Measurements from ENCODE around the gene NDOR1. TPM values are rescaled to one million over a fixed set of nuclear protein-coding genes. Genes with fewer than 3 reads are reported as not detected.

Gene NDOR1
- total and polyA plus RNA-seq, 2 of the 8 experiments (the other 6 are each of a cell fraction or from before 2014, with no cell fraction given) = 25.7 to 32.3 TPM

DNA sequence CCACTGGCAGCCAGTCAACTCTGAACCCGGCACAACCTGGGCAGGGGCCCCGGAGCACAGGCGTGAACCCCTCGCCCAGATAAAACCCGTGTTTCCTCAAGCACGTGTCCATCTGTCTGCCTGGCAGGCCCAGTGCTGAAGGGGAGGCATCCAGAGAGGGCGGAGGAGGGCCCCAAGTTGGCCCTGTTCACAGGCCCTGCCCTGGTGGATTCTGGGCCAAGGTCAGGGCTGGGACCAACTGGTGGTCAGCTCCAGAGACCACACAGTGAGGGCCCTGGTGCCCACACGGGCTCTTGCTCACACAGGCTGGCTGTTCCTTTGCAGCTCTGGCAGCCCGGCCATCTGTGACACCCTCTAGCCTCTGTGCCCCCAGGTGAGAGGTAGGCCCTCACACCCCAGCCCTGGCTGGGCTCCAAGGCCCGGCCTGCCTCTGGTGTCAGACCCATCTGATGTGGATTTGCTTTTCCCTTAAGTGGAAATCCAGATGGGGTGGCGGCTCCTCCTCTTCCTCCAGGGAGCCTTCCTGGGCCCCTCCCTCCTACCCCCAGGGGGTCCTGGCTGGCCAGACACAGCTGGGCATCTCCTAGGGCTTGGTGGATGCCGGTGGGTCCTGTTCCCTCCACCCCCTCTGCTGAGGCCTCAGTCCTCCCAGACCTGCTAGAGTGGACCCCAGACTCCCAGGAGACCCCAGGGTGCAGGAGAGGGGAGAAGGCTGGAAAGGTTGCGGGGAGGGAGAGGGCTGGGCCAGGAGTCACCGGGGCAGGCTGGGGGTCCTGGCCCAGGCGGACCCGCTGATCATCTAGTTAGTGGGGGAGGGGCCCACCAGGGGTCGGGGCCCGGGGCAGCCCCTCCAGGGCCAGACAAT is 45.1 kb downstream of the NDOR1 start:
- CTCF ChIA-PET (ENCODE audit: partially characterized antibody) = interaction anchor here (0.7 to 1.4 kb wide), 4 partner anchors 10 to 58 kb away, joined by 3 to 4 read pairs (median 3); partner anchors contain the start of gene TOR4A
- H2BK12ac ChIP-seq (ENCODE audit: low read depth, low read length) = no peak overlapping the region
- no peak overlapping the region for H3K27ac ChIP-seq (ENCODE audit: low read depth, low read length)
- peaks cover 0 to under 1% of the 10 kb centered on the region in 2 experiments; a peak in 1 of 4 replicates for H3K79me2 ChIP-seq (ENCODE audit: control insufficient read depth in 1 of 2, insufficient read depth in 2 of 2, low read length in 2 of 2)
- H3K9me3 ChIP-seq (ENCODE audit: insufficient read depth in 2 of 2, low read depth in 1 of 2, low read length in 1 of 2) = no peaks in the 10 kb centered on the region
- H3K56ac ChIP-seq (replicated peaks; ENCODE audit: insufficient read length, low read depth, low read length) = no peak overlapping the region
- H2BK120ac ChIP-seq (replicated peaks; ENCODE audit: low read depth, low read length) = no peak overlapping the region
- peaks cover 0 to 1% of the 10 kb centered on the region in 2 experiments for H4K20me1 ChIP-seq (replicated peaks in 1 of 2; ENCODE audit: control insufficient read depth in 1 of 2, insufficient read depth in 2 of 2, low read length in 2 of 2)
- DNase-seq (ENCODE audit: low read depth in 1 of 2, low spot score in 2 of 2) (no peak), FAIRE-seq (no peak)
- POLR2A ChIA-PET (ENCODE audit: partially characterized antibody) = interaction anchor here (47.8 to 69.9 kb wide), 2 partner anchors 6 to 16 kb away, joined by 1462 read pairs; partner anchors contain the start of genes CYSRT1, NDOR1, NELFB and RNF208
- H3K23ac ChIP-seq (ENCODE audit: insufficient read length) = no peak overlapping the region
- no peak overlapping the region for H2BK5ac ChIP-seq (ENCODE audit: low read depth, low read length)
- H3K4me1 ChIP-seq (replicated peaks in 1 of 4; ENCODE audit: control insufficient read depth in 3 of 4, insufficient read depth in 4 of 4, low read length in 3 of 4) = peaks cover 0 to 13% (median 9%) of the 10 kb centered on the region in 4 experiments; a peak in 5 of 7 replicates
- no peak overlapping the region for H2BK20ac ChIP-seq (ENCODE audit: low read length)
- no peak overlapping the region for H3K4me3 ChIP-seq (ENCODE audit: extremely low read depth in 1 of 4, insufficient read depth in 2 of 4, low read depth in 3 of 4, low read length in 4 of 4)
- H3K9ac ChIP-seq (replicated peaks in 1 of 4; ENCODE audit: extremely low read depth in 1 of 4, low read depth in 3 of 4, low read length in 3 of 4) = no peak overlapping the region
- peaks cover 0 to 7% (median 0%) of the 10 kb centered on the region in 4 experiments; a peak in 3 of 7 replicates for H3K27me3 ChIP-seq (replicated peaks in 1 of 4; ENCODE audit: control insufficient read depth in 3 of 4, extremely low read depth in 1 of 4, insufficient read depth in 3 of 4, low read length in 3 of 4)
- H4K5ac ChIP-seq (ENCODE audit: insufficient read length, low read depth, low read length) = no peak overlapping the region
- no peak overlapping the region for H4K91ac ChIP-seq (replicated peaks; ENCODE audit: insufficient read length, low read length)
- H4K8ac ChIP-seq (ENCODE audit: extremely low read depth, insufficient read depth, low read length) = peak overlapping the region; percentile 46; the same call in 1 of the 2 replicates
- H3K79me1 ChIP-seq (ENCODE audit: low read depth, low read length) = no peaks in the 10 kb centered on the region
- peak overlapping the region; percentile 48; the same call in 1 of the 2 replicates for H3K18ac ChIP-seq (ENCODE audit: extremely low read depth, low read length)
- H3K23me2 ChIP-seq (ENCODE audit: low read depth, low read length) = peaks cover 9% of the 10 kb centered on the region; the same call in 1 of the 2 replicates
- H3K14ac ChIP-seq (ENCODE audit: insufficient read length) = no peak overlapping the region
- no peak for TF ChIP-seq NRF1 (IDR thresholded peaks at IDR 0.05; ENCODE audit: low read depth, low read length)
- no peak for TF ChIP-seq POU5F1 (IDR thresholded peaks at IDR 0.05; ENCODE audit: low read depth, low read length)
- no peak for TF ChIP-seq BCL11A (IDR thresholded peaks at IDR 0.05; ENCODE audit: low read depth in 2 of 2, low read length in 2 of 2)
- TF ChIP-seq SRF (IDR thresholded peaks at IDR 0.05; ENCODE audit: low read depth, low read length) = no peak
- no peak for TF ChIP-seq SIN3A (conservative IDR thresholded peaks at IDR 0.05 in 1 of 2, IDR thresholded peaks at IDR 0.05 in 1 of 2; ENCODE audit: low read depth in 1 of 2, low read length in 2 of 2)
- H3K4ac ChIP-seq (replicated peaks; ENCODE audit: insufficient read length, low read depth, low read length) = no peak overlapping the region
- H2AFZ ChIP-seq (ENCODE audit: low read length) = no peak overlapping the region
- H3K36me3 ChIP-seq (ENCODE audit: control insufficient read depth in 2 of 4, insufficient read depth in 4 of 4, low read length in 3 of 4) = no peaks in the 10 kb centered on the region
- no peak overlapping the region for H3K4me2 ChIP-seq (ENCODE audit: insufficient read depth in 1 of 2, low read depth in 2 of 2, low read length in 2 of 2)
- H2BK15ac ChIP-seq (ENCODE audit: low read length) = no peak overlapping the region
- 97% methylated on average over 13 of the region's 18 CpGs; no CpG with 5 or more reads in 1 of the 2 experiments for WGBS, 2 experiments (ENCODE audit: extremely low coverage in 1 of 2, insufficient coverage in 1 of 2, insufficient read length in 1 of 2, insufficient replicate concordance in 2 of 2, low coverage in 1 of 2, low lambda C conversion rate in 2 of 2, missing lambda C conversion rate in 1 of 2)
- H2AK5ac ChIP-seq (ENCODE audit: low read depth, low read length) = peak overlapping the region; percentile 82; the same call in 1 of the 2 replicates

Data from H1 (cell line).